PFSK-1 (cell line): ENCODE results near the gene FLT3.

Source experiments
- POLR2AphosphoS5 ChIP-seq: IDR thresholded peaks from 2 replicates; pipeline ENCODE4 v1.6.1; 2012; ENCODE audit warnings: low read depth, mild to moderate bottlenecking, control low read depth, low read length, moderate library complexity
- TAF1 ChIP-seq: IDR thresholded peaks from 2 replicates; pipeline ENCODE4 v1.6.1; 2012; ENCODE audit warnings: low read length, control low read depth, borderline replicate concordance; ENCODE audit not compliant: insufficient read depth

DNA sequence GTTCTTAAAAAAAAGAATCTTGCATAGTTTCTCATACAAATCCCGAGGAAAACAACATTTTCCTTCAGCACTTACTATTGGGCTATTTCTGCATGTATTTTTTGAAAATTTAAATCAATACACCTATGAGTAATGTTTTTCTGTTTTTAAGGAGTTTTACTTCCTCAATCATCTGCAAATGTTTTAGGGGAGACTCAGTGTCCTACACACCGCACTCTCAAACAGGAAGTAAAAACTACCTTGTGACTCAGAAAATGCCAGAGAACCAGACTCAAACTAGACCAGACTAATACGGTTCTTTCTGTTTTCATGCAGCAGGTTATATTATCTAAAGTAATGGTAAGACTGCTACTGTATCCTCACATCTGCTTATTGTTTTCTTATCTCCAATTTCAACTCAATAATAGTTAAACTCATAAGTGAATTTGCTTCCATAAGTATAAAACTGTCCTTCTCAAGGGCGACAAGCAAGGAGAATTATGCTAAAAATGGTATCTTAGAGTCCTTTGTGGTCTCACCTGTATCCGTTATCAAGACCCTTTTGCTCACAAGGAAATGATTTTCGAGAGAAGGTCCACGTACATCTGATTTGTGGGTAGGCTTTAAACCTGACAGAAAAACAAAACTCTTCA is 52.5 kb downstream of the FLT3 start:
- no peak for TF ChIP-seq POLR2AphosphoS5
- no peak for TF ChIP-seq TAF1
